ENCODE measurements around the gene MYO5C. TPM values are rescaled to one million over a fixed set of nuclear protein-coding genes. Genes with fewer than 3 reads are reported as not detected.

The MYO5C gene
- total RNA-seq, 1 donor from 2014 or later = 10.3 TPM

GRCh38 chr15:52258461-52258860, 37.1 kb downstream of the MYO5C start:
- no peaks in the 10 kb centered on the region for H3K36me3 ChIP-seq
- H3K9me3 ChIP-seq = no peaks in the 10 kb centered on the region
- H3K4me1 ChIP-seq = peaks cover 5% of the 10 kb centered on the region
- TF ChIP-seq POLR2AphosphoS5 (IDR thresholded peaks at IDR 0.05; ENCODE audit: insufficient read depth in 1 of 2, low read depth in 1 of 2) = no peak
- no peak for TF ChIP-seq CTCF (IDR thresholded peaks at IDR 0.05)
- no peak for TF ChIP-seq POLR2A (IDR thresholded peaks at IDR 0.05)
- no peaks in the 10 kb centered on the region for H3K27me3 ChIP-seq
- intact Hi-C loops (cut with DNase I) = loop anchor here (5.0 kb wide), 1 partner anchor 479 kb away; no protein-coding TSS in a partner anchor
- no peak overlapping the region for H3K4me3 ChIP-seq
- DNase-seq (ENCODE audit: extremely low spot score in 2 of 2) = no peak
- H3K27ac ChIP-seq = no peak overlapping the region

- Histone ChIP-seq H3K36me3 (no peaks in the 10 kb centered on the region), H3K27me3 (no peaks in the 10 kb centered on the region), H3K27ac (no peak overlapping the region), H3K4me3 (no peak overlapping the region), H3K9me3 (no peaks in the 10 kb centered on the region), H3K4me1 (peaks cover 12% of the 10 kb centered on the region)
- no peak for DNase-seq (ENCODE audit: extremely low spot score in 2 of 2)
- TF ChIP-seq POLR2AphosphoS5 (IDR thresholded peaks at IDR 0.05; ENCODE audit: insufficient read depth in 1 of 2, low read depth in 1 of 2) (no peak), POLR2A (IDR thresholded peaks at IDR 0.05) (no peak), CTCF (IDR thresholded peaks at IDR 0.05) (no peak)
- intact Hi-C loops (cut with DNase I) = loop anchor here (5.0 kb wide), 1 partner anchor 480 kb away; no protein-coding TSS in a partner anchor
Observed at GRCh38 chr15:52257734-52258062, 37.9 kb downstream of the MYO5C start.

GRCh38 chr15:52256930-52257733, 38.5 kb downstream of the MYO5C start:
- no peaks in the 10 kb centered on the region for H3K36me3 ChIP-seq

GRCh38 chr15:52256366-52256765, 39.2 kb downstream of the MYO5C start:
- H3K9me3 ChIP-seq = no peaks in the 10 kb centered on the region
- no peak overlapping the region for H3K27ac ChIP-seq
- no peak for DNase-seq (ENCODE audit: extremely low spot score in 2 of 2)
- H3K36me3 ChIP-seq = no peaks in the 10 kb centered on the region
- TF ChIP-seq CTCF (IDR thresholded peaks at IDR 0.05) = peak; percentile 55 to 88 (median 73)
- peak in 1 of 2 donors; percentile 48 for TF ChIP-seq POLR2AphosphoS5 (IDR thresholded peaks at IDR 0.05; ENCODE audit: insufficient read depth in 1 of 2, low read depth in 1 of 2)
- no peak for TF ChIP-seq POLR2A (IDR thresholded peaks at IDR 0.05)
- no peak overlapping the region for H3K4me3 ChIP-seq
- intact Hi-C loops (cut with DNase I) = loop anchor here (5.0 kb wide), 1 partner anchor 481 kb away; no protein-coding TSS in a partner anchor
- H3K4me1 ChIP-seq = peaks cover 15% of the 10 kb centered on the region
- no peaks in the 10 kb centered on the region for H3K27me3 ChIP-seq

More at GRCh38 chr15:52256930-52257733, 38.5 kb downstream of the MYO5C start:
- intact Hi-C loops (cut with DNase I) = loop anchor here (5.0 kb wide), 1 partner anchor 480 kb away; no protein-coding TSS in a partner anchor
- no peak for DNase-seq (ENCODE audit: extremely low spot score in 2 of 2)
- no peak for TF ChIP-seq POLR2AphosphoS5 (IDR thresholded peaks at IDR 0.05; ENCODE audit: insufficient read depth in 1 of 2, low read depth in 1 of 2)
- TF ChIP-seq POLR2A (IDR thresholded peaks at IDR 0.05) = no peak
- TF ChIP-seq CTCF (IDR thresholded peaks at IDR 0.05) = no peak
- Histone ChIP-seq H3K27ac (no peak overlapping the region), H3K4me1 (peaks cover 15% of the 10 kb centered on the region), H3K4me3 (no peak overlapping the region), H3K27me3 (no peaks in the 10 kb centered on the region), H3K9me3 (no peaks in the 10 kb centered on the region)

GRCh38 chr15:52255935-52256334, 39.7 kb downstream of the MYO5C start:
- no peaks in the 10 kb centered on the region for H3K9me3 ChIP-seq
- H3K4me1 ChIP-seq = peaks cover 11% of the 10 kb centered on the region
- H3K4me3 ChIP-seq = no peak overlapping the region
- H3K27me3 ChIP-seq = no peaks in the 10 kb centered on the region
- no peaks in the 10 kb centered on the region for H3K36me3 ChIP-seq
- no peak overlapping the region for H3K27ac ChIP-seq
- intact Hi-C loops (cut with DNase I) = loop anchor here (5.0 kb wide), 1 partner anchor 481 kb away; no protein-coding TSS in a partner anchor
- no peak for TF ChIP-seq POLR2A (IDR thresholded peaks at IDR 0.05)
- no peak for TF ChIP-seq POLR2AphosphoS5 (IDR thresholded peaks at IDR 0.05; ENCODE audit: insufficient read depth in 1 of 2, low read depth in 1 of 2)
- no peak for TF ChIP-seq CTCF (IDR thresholded peaks at IDR 0.05)
- no peak for DNase-seq (ENCODE audit: extremely low spot score in 2 of 2)

Measured in vagina (tissue), 2 donors.